GM12878 (cell line): ENCODE data around the gene DOCK1. TPM values are rescaled to one million over a fixed set of nuclear protein-coding genes. Genes with fewer than 3 reads are reported as not detected.

Experiments used
- ATAC-seq: fragments of 200-7000 bp; cut with Tn5 transposase; 3 replicates; pipeline ENCODE4 v1.9.1; 2020; ENCODE audit warnings: mild to moderate bottlenecking, moderate library complexity
- BruUV-seq: library from RNA; stranded (reverse); fragments of 400-500 nt; replicated peaks from 2 replicates; lab custom pipeline; 2021; lab: Mats Ljungman, UMichigan
- CTCF ChIA-PET: fragments of 300-600 bp; sonication (Branson Sonifier 250); formaldehyde crosslinking; extraction: SDS; loops from one replicate; lab custom pipeline; 2021; ENCODE audit warnings: inconsistent platforms; lab: Yijun Ruan, JAX
- POLR2A ChIA-PET: fragments of 350-600 bp; formaldehyde crosslinking; extraction: SDS; loops from one replicate; lab custom pipeline; 2021; ENCODE audit warnings: inconsistent platforms; lab: Charles Lee
- RAD21 ChIA-PET: fragments of 300-600 bp; sonication (Branson Sonifier 250); formaldehyde crosslinking; loops from one replicate; lab custom pipeline; 2023; ENCODE audit warnings: antibody characterized with exemption; ENCODE audit not compliant: unreplicated experiment; lab: Charles Lee
- SMC1A ChIA-PET: fragments of 300-600 bp; sonication (Branson Sonifier 250); formaldehyde crosslinking; loops from one replicate; lab custom pipeline; 2023; ENCODE audit not compliant: unreplicated experiment, uncharacterized antibody; lab: Charles Lee
- DNase-seq: peaks from one replicate; pipeline ENCODE4 v3.0.0-alpha.2; 2011; ENCODE audit warnings: low read depth, low spot score
- FAIRE-seq: peaks from 3 replicates; lab custom pipeline; 2011; peaks lifted over from hg19 to GRCh38; lab: Jason Lieb, UNC
- H2AFZ ChIP-seq: 2 replicates; pipeline ENCODE4 v1.6.0; 2011; ENCODE audit warnings: low read depth, low read length, control low read depth; ENCODE audit not compliant: control insufficient read depth
- H3K27ac ChIP-seq: 2 replicates; pipeline ENCODE4 v1.5.1; 2011; ENCODE audit warnings: control low read depth; ENCODE audit not compliant: control insufficient read depth, insufficient read depth
- H3K27me3 ChIP-seq, 2 experiments: replicated peaks in 1 of 2; 2 replicates each; pipeline versions ENCODE4 v1.6.0 to v1.6.1; 2011; ENCODE audit warnings: low read length in 1 of 2; ENCODE audit not compliant: control insufficient read depth in 2 of 2, insufficient read depth in 2 of 2
- H3K36me3 ChIP-seq, 2 experiments: 2 replicates each; pipeline ENCODE4 v1.5.1; 2011; ENCODE audit warnings: low read length in 1 of 2; ENCODE audit not compliant: control insufficient read depth in 2 of 2, insufficient read depth in 2 of 2
- H3K4me1 ChIP-seq: 2 replicates; pipeline ENCODE4 v1.6.1; 2011; ENCODE audit warnings: mild to moderate bottlenecking, low read length, moderate library complexity, mixed read lengths; ENCODE audit not compliant: control insufficient read depth, insufficient read depth
- H3K4me2 ChIP-seq: 2 replicates; pipeline ENCODE4 v1.6.0; 2011; ENCODE audit warnings: control low read depth; ENCODE audit not compliant: control insufficient read depth, insufficient read depth
- H3K4me3 ChIP-seq: fragments of 200-600 bp; sonication (generic); 2 replicates; pipeline ENCODE4 v1.5.1; 2016
- H3K79me2 ChIP-seq: 2 replicates; pipeline ENCODE4 v1.6.0; 2011; ENCODE audit warnings: low read length; ENCODE audit not compliant: control insufficient read depth, insufficient read depth
- H3K9ac ChIP-seq: 2 replicates; pipeline ENCODE4 v1.8.0; 2011; ENCODE audit warnings: low read length, control low read depth, mixed read lengths; ENCODE audit not compliant: control insufficient read depth, insufficient read depth
- H3K9me3 ChIP-seq: replicated peaks from 3 replicates; pipeline ENCODE4 v1.5.1; 2011; ENCODE audit warnings: mild to moderate bottlenecking, low read length; ENCODE audit not compliant: control insufficient read depth, insufficient read depth
- H4K20me1 ChIP-seq: 2 replicates; pipeline ENCODE4 v1.6.0; 2011; ENCODE audit not compliant: control insufficient read depth, insufficient read depth
- BACH1 ChIP-seq: fragments of 450-650 bp; IDR thresholded peaks from 2 replicates; pipeline ENCODE4 v1.6.1; 2017; ENCODE audit warnings: mild to moderate bottlenecking, borderline replicate concordance
- BCL11A ChIP-seq: IDR thresholded peaks from 2 replicates; pipeline ENCODE4 v1.6.1; 2011; ENCODE audit warnings: low read depth, low read length
- CHD4 ChIP-seq: fragments of 200-600 bp; sonication (generic); IDR thresholded peaks from 2 replicates; pipeline ENCODE4 v1.6.1; 2016; ENCODE audit warnings: mild to moderate bottlenecking
- HCFC1 ChIP-seq: fragments of 150-350 bp; IDR thresholded peaks from 2 replicates; pipeline ENCODE4 v1.6.1; 2014; ENCODE audit warnings: low read length
- IKZF2 ChIP-seq, 2 experiments: fragments of 450-650 bp; IDR thresholded peaks; 2 replicates each; pipeline ENCODE4 v1.6.1; 2017; ENCODE audit warnings: mild to moderate bottlenecking in 2 of 2, moderate library complexity in 2 of 2
- MAX ChIP-seq: IDR thresholded peaks from 2 replicates; pipeline ENCODE4 v1.6.1; 2012; ENCODE audit warnings: low read depth, low read length, improper control_type of control experiment
- MEF2B ChIP-seq: fragments of 450-650 bp; IDR thresholded peaks from 2 replicates; pipeline ENCODE4 v1.6.1; 2018; ENCODE audit warnings: mild to moderate bottlenecking, moderate library complexity; ENCODE audit not compliant: partially characterized antibody, poor library complexity, severe bottlenecking
- NBN ChIP-seq: fragments of 450-650 bp; IDR thresholded peaks from 2 replicates; pipeline ENCODE4 v1.6.1; 2016
- NFYA ChIP-seq: IDR thresholded peaks from 2 replicates; pipeline ENCODE4 v1.6.1; 2011; ENCODE audit warnings: low read depth, mild to moderate bottlenecking, low read length, improper control_type of control experiment, borderline replicate concordance
- NFYB ChIP-seq: IDR thresholded peaks from 2 replicates; pipeline ENCODE4 v1.6.1; 2011; ENCODE audit warnings: low read depth, mild to moderate bottlenecking, low read length, improper control_type of control experiment, moderate library complexity; ENCODE audit not compliant: insufficient read depth
- NR2C2 ChIP-seq: IDR thresholded peaks from 2 replicates; pipeline ENCODE4 v1.6.1; 2011; ENCODE audit warnings: borderline replicate concordance, low read depth; ENCODE audit not compliant: control insufficient read depth, insufficient read length
- PKNOX1 ChIP-seq: fragments of 450-650 bp; IDR thresholded peaks from 2 replicates; pipeline ENCODE4 v1.6.1; 2016; ENCODE audit warnings: mild to moderate bottlenecking
- POLR2AphosphoS2 ChIP-seq: IDR thresholded peaks from 2 replicates; pipeline ENCODE4 v1.6.1; 2011; ENCODE audit warnings: low read depth, mild to moderate bottlenecking, low read length, improper control_type of control experiment, moderate library complexity
- RAD21 ChIP-seq: IDR thresholded peaks from 2 replicates; pipeline ENCODE4 v1.6.1; 2011; ENCODE audit warnings: mild to moderate bottlenecking, low read depth, low read length, moderate library complexity; ENCODE audit not compliant: insufficient read depth
- SREBF1 ChIP-seq: IDR thresholded peaks from 2 replicates; pipeline ENCODE4 v1.6.1; 2012; ENCODE audit warnings: mild to moderate bottlenecking, low read length
- STAT3 ChIP-seq: IDR thresholded peaks from 2 replicates; pipeline ENCODE4 v1.6.1; 2011; ENCODE audit warnings: low read depth, low read length, improper control_type of control experiment
- TAF1 ChIP-seq: IDR thresholded peaks from 2 replicates; pipeline ENCODE4 v1.6.1; 2011; ENCODE audit warnings: mild to moderate bottlenecking, low read depth, low read length, borderline replicate concordance
- TCF3 ChIP-seq: IDR thresholded peaks from 2 replicates; pipeline ENCODE4 v1.6.1; 2012; ENCODE audit warnings: low read depth, mild to moderate bottlenecking, low read length, borderline replicate concordance; ENCODE audit not compliant: insufficient read depth
- ZBTB33 ChIP-seq: fragments of 450-650 bp; IDR thresholded peaks from 2 replicates; pipeline ENCODE4 v1.6.1; 2017; ENCODE audit warnings: mild to moderate bottlenecking
- ZNF274 ChIP-seq: IDR thresholded peaks from one replicate; pipeline ENCODE4 v1.8.0; 2011; ENCODE audit not compliant: insufficient read length, insufficient read depth
- WGBS: methylation state at CpG from one replicate; pipeline ENCODE4 v1.1.6; 2016; ENCODE audit warnings: low lambda C conversion rate; ENCODE audit not compliant: insufficient replicate concordance, insufficient coverage; ENCODE audit errors: missing lambda C conversion rate; 5-methylcytosine and 5-hydroxymethylcytosine counted together
- in situ Hi-C: fragments of 300-500 bp; cut with MboI; formaldehyde crosslinking; loops from 9 replicates; pipeline ENCODE4 v1.14.3; 2018; ENCODE audit warnings: mixed read lengths
- intact Hi-C: fragments of 100-400 bp; cut with micrococcal nuclease; formaldehyde crosslinking; loops from one replicate; pipeline ENCODE4 v1.14.2; 2022; ENCODE audit not compliant: unreplicated experiment
- polyA plus RNA-seq, 11 experiments: library from polyadenylated mRNA; depleted of rRNA in 4 of 11; unstranded in 6 of 11; stranded (reverse) in 5 of 11; fragments of >200 nt; fragmentation: Nextera tagmentation in 4 of 11; fragmentation: Illumina TruSeq in 1 of 11; extraction: Ambion mirVana in 4 of 11; extraction: Trizol in 1 of 11; gene quantifications; 1 replicate in 1 of 11; 2 replicates in 10 of 11; pipeline versions ENCODE4 v1.2.1 to v1.2.3, GENCODE V29; 2011 to 2016; ENCODE audit warnings: inconsistent platforms in 2 of 11, missing spikeins in 2 of 11, low read depth in 1 of 11
- total RNA-seq, 4 experiments: library from RNA; depleted of rRNA in 3 of 4; stranded (reverse); fragments of >200 nt in 3 of 4; fragmentation: Illumina TruSeq in 1 of 4; extraction: Trizol in 1 of 4; gene quantifications; 2 replicates each; pipeline versions ENCODE4 v1.2.1 to v1.2.3, GENCODE V29; 2013 to 2021

DOCK1 gene
- total and polyA plus RNA-seq, 10 of the 15 experiments (the other 5 are each of a cell fraction or from before 2014, with no cell fraction given), result 0.05 to 0.18 TPM; not detected in 8

- TF ChIP-seq CHD4 (no peak), STAT3 (no peak), BACH1 (no peak), HCFC1 (no peak), POLR2AphosphoS2 (no peak), BCL11A (no peak), SREBF1 (no peak), MEF2B (no peak), RAD21 (no peak)
These were observed 542.0 kb downstream of the DOCK1 start (continued) for GRCh38 chr10:127447197-127447596.

GRCh38 chr10:127449490-127449889 lies 544.3 kb downstream of the DOCK1 start:
- no peak for DNase-seq
- no peak overlapping the region for H2AFZ ChIP-seq
- 18% methylated on average over 3 of the region's 3 CpGs for WGBS
- no peak overlapping the region for H3K4me3 ChIP-seq
- H3K79me2 ChIP-seq, result no peaks in the 10 kb centered on the region
- no peak for ATAC-seq
- intact Hi-C loops (no loop called here), in situ Hi-C loops (no loop called here)
- CTCF ChIA-PET, result no interaction called here
- RAD21 ChIA-PET, result no interaction called here
- POLR2A ChIA-PET, result no interaction called here
- H3K27ac ChIP-seq, result no peak overlapping the region
- no peak for FAIRE-seq
- no peaks in the 10 kb centered on the region for H3K36me3 ChIP-seq
- H3K9me3 ChIP-seq, result no peaks in the 10 kb centered on the region
- H3K27me3 ChIP-seq, result no peaks in the 10 kb centered on the region
- BruUV-seq, result no TSS peak
- H4K20me1 ChIP-seq, result no peaks in the 10 kb centered on the region
- no peak overlapping the region for H3K4me2 ChIP-seq
- H3K9ac ChIP-seq, result no peak overlapping the region
- TF ChIP-seq PKNOX1 (no peak), TAF1 (no peak), POLR2AphosphoS2 (no peak), ZBTB33 (no peak), MAX (no peak), NBN (no peak), IKZF2 (IDR thresholded peaks at IDR 0.05) (no peak), ZNF274 (no peak), NFYB (no peak), NR2C2 (no peak), TCF3 (no peak), NFYA (no peak)
- SMC1A ChIA-PET, result no interaction called here
- H3K4me1 ChIP-seq, result no peaks in the 10 kb centered on the region
